MV-4-11 (cell line): ENCODE data around the gene PPP1R13L.
"Not testable (repeated sequence)": the region's sequence is repeated elsewhere in the genome, so short reads cannot be mapped to it uniquely, and the experiment has no call there.

Experiments
- DNase-seq: peaks from one replicate; lab custom pipeline; 2025; lab: John Stamatoyannopoulos, UW

The PPP1R13L gene

DNA sequence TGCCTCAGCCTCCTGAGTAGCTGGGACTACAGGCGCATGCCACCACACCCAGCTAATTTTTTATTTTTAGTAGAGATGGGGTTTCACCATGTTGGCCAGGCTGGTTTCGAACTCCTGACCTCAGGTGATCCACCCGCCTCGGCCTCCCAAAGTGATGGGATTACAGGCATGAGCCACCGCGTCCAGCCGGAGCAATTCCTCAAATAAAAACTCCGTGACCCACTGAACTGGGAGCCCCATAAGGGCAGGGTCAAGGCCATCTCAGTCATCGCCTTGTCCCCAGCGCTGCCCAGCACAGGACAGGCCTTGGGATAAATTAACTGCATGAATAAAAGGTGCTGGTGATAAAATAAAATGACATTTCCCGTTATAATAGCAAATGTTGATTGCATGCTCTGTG, 25.0 kb upstream of the PPP1R13L start:
- not testable (repeated sequence) for DNase-seq

DNA sequence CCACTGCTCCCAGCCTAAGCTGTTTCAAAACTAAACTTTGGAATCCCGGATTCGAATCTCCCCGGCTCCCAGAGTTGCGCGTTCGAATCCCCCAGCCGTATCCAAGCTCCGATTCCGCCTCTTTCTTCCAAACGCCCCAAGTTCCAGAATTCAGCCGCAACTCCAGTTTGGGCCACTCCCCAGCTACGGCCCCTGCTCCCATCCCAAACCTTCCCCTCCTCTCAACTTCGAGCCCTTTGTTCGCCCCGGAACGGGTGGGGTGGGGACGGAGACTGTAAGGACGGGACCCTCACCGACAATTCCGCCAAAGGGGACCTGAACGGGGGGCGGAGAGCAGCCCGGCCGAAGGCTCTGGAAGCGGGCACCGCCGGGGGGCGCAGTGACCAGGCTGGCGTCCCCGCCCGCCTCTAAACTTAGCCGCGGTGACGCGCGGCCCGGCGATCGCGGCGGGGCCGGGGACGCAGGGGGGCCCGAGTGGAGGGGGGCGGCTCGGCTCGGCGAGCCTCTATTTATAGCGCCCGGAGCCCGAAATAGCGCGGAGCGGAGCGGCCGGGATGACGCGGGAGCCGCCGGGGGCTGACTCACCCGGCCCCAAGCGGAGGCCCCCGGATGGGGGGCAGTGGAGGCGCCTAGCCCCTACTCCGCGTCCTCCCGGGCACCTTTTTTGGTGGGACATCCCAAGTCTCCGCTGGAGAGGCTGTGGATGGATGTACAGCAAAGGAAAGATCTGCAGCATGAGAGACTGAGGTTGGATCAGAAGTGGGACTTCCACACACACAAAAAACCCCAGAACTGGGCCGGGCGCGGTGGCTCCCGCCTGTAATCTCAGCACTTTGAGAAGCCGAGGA, 23.7 kb upstream of the PPP1R13L start:
- DNase-seq: no peak

- DNase-seq: peak; percentile 93
Observed at GRCh38 chr19:45424191-45425058, 19.6 kb upstream of the PPP1R13L start.

DNA sequence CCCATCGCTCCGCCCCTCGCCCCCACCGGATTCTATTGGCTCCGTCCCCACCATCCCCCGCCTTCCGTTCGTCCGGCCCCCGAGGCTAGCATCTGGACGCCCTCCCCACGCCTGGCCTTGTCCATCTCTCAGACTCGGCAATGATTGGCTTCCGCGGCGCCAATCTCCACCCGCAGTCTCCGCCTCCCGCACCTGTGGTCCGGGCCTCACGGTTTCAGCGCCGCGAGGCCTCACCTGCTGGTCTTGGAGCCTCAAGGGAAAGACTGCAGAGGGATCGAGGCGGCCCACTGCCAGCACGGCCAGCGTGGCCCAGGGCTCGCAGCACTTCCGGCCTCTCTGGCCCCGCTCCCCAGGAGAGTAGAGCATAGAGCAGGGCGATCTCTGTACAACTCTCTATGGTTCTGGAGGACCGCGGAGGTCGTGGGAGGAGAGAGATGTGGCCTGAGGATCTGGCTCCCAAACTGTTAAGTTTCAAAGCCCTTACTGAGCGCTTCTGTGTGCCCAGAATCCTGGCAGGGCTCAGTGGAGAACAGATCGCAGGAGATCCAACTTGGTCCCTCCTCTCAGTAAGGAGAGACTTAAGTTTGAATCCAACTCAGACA, 18.8 kb upstream of the PPP1R13L start, which contains the start of gene ERCC1:
ERCC1 (minus strand) TSS at position 329 of the 602 bp plus-strand sequence. CDS start 543 bp downstream, outside the sequence.
- peak; percentile 95 for DNase-seq

DNA sequence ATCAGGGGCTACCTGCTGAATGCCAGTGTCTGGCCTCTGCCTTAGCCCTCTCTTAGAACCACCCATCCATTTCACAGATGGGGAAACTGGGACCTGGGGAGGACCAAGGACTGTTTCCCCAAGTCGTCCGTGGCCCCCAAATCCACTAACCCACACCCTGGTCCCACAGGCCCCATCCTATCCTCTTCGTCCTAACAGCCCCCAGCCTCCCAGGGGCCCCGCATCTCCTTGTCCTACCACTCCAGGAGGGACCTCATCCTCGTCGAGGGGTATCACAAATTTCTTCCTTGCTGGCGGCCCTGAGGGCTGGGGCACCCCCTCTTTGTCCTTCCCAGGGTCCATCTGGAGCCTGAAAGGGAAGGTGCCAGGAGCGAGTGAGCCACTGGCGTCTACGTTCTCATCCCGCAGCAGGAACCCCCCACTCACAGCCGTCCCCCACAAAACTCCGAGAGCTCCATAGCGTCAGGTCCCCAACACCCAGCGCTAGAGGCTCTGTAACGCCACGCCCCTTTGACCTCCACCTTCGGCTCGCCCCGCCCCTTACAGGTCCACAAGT, 18.2 kb upstream of the PPP1R13L start:
- no peak for DNase-seq

GRCh38 chr19:45421947-45422498, 17.2 kb upstream of the PPP1R13L start:
- DNase-seq: peak; percentile 27

DNA sequence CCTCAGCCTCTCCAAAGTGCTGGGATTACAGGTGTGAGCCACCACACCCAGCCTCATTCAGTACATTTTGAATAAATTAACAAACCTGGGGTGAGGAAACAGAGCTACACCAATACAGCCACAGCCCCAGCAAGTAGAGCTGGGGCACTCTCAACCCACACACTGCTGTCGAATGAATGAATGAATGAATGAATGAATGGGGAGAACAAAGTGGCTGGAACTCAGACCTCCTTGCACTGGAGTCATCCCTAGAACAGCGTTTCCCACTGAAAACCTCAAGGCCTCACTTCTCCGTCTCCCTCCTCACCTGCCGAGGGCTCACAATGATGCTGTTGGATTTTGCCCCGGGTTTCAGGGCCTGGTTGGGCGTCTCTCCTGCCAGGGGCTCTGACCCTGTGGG, 16.0 kb upstream of the PPP1R13L start:
- no peak for DNase-seq

DNA sequence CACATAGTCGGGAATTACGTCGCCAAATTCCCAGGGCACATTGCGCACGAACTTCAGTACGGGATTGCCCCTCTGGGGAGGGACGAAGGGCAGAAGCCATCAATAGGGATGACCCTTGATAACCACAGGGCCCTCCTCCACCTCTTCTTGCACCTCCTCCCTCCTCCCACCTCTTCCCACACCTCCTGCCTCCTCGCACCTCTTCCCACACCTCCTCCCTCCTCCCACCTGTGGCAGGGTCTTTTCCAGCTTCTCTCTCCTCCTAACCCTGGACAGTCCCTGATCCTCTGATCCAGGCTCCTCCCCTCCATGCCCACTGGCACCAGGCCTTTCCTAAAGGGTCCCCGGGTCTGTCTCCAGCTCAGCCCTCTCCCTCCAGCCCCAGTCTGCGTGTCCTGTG, 15.5 kb upstream of the PPP1R13L start:
- DNase-seq: no peak

- DNase-seq: no peak
Observed at GRCh38 chr19:45419895-45420294, 15.0 kb upstream of the PPP1R13L start.

- peak; percentile 97 for DNase-seq
Observed at GRCh38 chr19:45419396-45419795, 14.5 kb upstream of the PPP1R13L start.

DNA sequence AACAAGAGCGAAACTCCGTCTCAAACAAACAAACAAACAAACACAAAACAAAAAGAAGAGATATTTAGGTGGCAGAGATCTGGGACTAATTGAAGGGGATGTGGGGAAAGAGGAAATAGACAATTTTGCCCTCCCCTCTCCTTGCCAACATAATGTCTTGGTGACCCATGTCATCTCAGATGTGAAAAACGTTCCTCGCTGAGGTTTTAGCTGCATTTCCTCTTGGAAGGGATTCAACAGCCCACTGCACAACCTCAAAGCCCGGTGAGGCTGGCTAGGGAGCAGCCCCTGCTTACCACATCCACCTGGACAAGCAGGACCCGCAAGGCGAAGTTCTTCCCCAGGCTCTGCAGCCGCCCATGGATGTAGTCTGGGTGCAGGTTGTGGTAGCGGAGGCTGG, 13.9 kb upstream of the PPP1R13L start:
- DNase-seq: peak; percentile 91

DNA sequence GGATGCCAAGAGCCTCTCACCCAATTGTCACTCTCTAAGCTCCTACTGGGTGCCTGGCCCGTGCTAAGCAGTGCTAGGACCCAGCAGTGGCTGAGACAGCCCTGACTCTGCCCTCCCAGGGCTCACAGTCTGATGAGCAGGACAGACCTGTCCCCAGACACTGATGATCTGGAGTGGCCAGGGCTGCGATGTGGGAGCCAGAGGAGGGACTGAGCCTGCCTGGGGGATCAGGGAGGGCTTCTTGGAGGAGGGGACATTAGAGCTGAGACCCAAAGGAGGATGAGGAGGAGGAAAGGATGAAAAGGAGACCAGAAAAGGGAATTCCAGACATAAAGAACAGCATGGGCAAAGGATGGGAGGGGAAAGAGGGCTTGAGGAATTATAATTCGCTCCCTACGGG, 12.3 kb upstream of the PPP1R13L start:
- DNase-seq: no peak

- no peak for DNase-seq
Observed at GRCh38 chr19:45414468-45414867, 9.6 kb upstream of the PPP1R13L start.

DNA sequence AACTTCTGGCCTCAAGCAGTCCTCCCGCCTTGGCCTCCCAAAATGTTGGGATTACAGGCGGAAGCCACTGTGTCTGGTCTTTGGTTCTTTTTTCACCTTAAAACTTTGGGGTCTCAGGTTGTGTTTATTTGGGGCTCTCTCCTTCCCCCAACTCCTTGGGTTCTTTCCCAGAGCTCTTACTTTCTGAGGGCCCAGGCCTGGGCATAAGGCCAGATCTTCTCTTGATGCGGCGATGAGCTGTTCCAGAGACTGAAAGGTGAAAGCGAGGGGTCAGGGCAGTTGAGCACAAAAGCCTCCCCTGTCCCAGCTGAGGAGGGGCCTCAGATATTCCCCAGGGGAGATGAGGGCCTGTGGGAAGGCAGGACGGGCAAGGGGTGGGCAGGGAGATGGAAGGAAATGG, 8.6 kb upstream of the PPP1R13L start:
- no peak for DNase-seq

- DNase-seq: not testable (repeated sequence)
Observed at GRCh38 chr19:45410330-45410729, 5.5 kb upstream of the PPP1R13L start.

GRCh38 chr19:45409557-45409920, 4.7 kb upstream of the PPP1R13L start:
- DNase-seq: peak; percentile 81

- DNase-seq: no peak
Observed at GRCh38 chr19:45408830-45409556, 4.1 kb upstream of the PPP1R13L start.

GRCh38 chr19:45408121-45408520, 3.3 kb upstream of the PPP1R13L start:
- DNase-seq: no peak

DNA sequence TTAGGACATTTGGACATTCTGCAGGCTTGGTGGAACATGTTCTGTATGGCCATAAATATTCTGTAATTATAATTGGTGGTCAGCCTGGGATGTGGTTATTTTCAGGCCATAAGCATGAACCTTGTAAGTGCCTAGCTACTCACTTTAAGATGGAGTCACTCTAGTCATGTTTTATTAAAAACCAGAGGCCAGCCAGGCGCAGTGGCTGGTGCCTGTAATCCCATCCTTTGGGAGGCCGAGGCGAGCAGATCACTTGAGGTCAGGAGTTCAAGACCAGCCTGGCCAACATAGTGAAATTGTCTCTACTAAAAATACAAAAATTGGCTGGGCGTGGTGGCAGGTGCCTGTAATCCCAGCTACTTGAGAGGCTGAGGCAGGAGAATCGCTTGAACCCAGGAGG, 2.7 kb upstream of the PPP1R13L start:
- DNase-seq: not testable (repeated sequence)

DNA sequence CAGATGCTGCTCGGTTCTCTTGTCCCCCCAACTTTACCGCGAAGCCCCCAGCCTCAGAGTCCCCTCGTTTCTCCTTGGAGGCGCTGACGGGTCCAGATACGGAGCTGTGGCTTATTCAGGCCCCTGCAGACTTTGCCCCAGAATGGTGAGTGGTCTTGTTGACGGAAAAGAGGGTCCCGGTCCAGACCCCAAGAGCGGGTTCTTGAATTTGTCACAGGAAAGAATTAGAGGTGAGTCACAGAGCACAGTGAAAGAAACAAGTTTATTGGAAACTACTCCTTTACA, 2.2 kb upstream of the PPP1R13L start:
- no peak for DNase-seq
